B cell (primary cell): ENCODE measurements around the gene HSBP1L1. TPM values are rescaled to one million over a fixed set of nuclear protein-coding genes. Genes with fewer than 3 reads are reported as not detected.

Source experiments
- ATAC-seq: fragments of 200-7000 bp; cut with Tn5 transposase; one replicate; pipeline ENCODE4 v1.10.0; 2021; ENCODE audit warnings: low read depth, mild to moderate bottlenecking, moderate number of reproducible peaks, moderate library complexity
- CTCF ChIA-PET: fragments of 350-600 bp; sonication (Branson Sonifier 250); formaldehyde crosslinking; loops from one replicate; lab custom pipeline; 2021; ENCODE audit warnings: antibody characterized with exemption, inconsistent platforms; lab: Charles Lee
- POLR2A ChIA-PET: fragments of 350-600 bp; sonication (Branson Sonifier 250); formaldehyde crosslinking; loops from one replicate; lab custom pipeline; 2021; ENCODE audit warnings: antibody characterized with exemption; lab: Charles Lee
- DNase-seq: peaks from one replicate; pipeline ENCODE4 v3.0.0; 2013
- H2AFZ ChIP-seq: 2 replicates; pipeline ENCODE4 v1.6.1; 2012; ENCODE audit warnings: mild to moderate bottlenecking, low read depth, low read length; ENCODE audit not compliant: insufficient read depth, poor library complexity, severe bottlenecking
- H3K27ac ChIP-seq, 2 donors: 1 replicate in 1 of 2; 2 replicates in 1 of 2; pipeline ENCODE4 v1.5.1; 2012 to 2013; ENCODE audit warnings: low read length in 2 of 2, mild to moderate bottlenecking in 2 of 2, moderate library complexity in 1 of 2
- H3K27me3 ChIP-seq, 4 experiments: fragments of 200-600 bp in 1 of 4; sonication (generic) in 1 of 4; replicated peaks in 1 of 4; 1 replicate in 2 of 4; 2 replicates in 2 of 4; pipeline versions ENCODE4 v1.6.1 to v1.7.0; 2013 to 2016; ENCODE audit warnings: low read length in 3 of 4, mild to moderate bottlenecking in 2 of 4, mixed read lengths in 1 of 4, moderate library complexity in 1 of 4; ENCODE audit not compliant: insufficient read depth in 4 of 4, control insufficient read depth in 3 of 4; ENCODE audit errors: control extremely low read depth in 1 of 4
- H3K36me3 ChIP-seq, 2 experiments: replicated peaks in 1 of 2; 1 replicate in 1 of 2; 2 replicates in 1 of 2; pipeline versions ENCODE4 v1.6.1 to v1.7.1; 2013; ENCODE audit warnings: low read length in 1 of 2; ENCODE audit not compliant: insufficient read depth in 2 of 2, control insufficient read depth in 1 of 2; ENCODE audit errors: control extremely low read depth in 1 of 2, extremely low read depth in 1 of 2
- H3K4me1 ChIP-seq, 2 donors: fragments of 200-600 bp in 1 of 2; sonication (generic) in 1 of 2; 1 replicate in 1 of 2; 2 replicates in 1 of 2; pipeline versions ENCODE4 v1.5.1 to v1.6.1; 2013 to 2017; ENCODE audit warnings: low read length in 2 of 2; ENCODE audit not compliant: control insufficient read depth in 2 of 2, insufficient read depth in 2 of 2
- H3K4me2 ChIP-seq: replicated peaks from 2 replicates; pipeline ENCODE3; 2012; ENCODE audit warnings: mild to moderate bottlenecking, low read depth, low read length; ENCODE audit not compliant: poor library complexity, severe bottlenecking
- H3K4me3 ChIP-seq, 5 experiments: fragments of 200-600 bp in 1 of 5; sonication (generic) in 1 of 5; 1 replicate in 3 of 5; 2 replicates in 2 of 5; pipeline versions ENCODE4 v1.5.1 to v1.7.0; 2011 to 2016; ENCODE audit warnings: low read length in 4 of 5, mild to moderate bottlenecking in 4 of 5, low read depth in 2 of 5, control low read depth in 1 of 5, moderate library complexity in 1 of 5; ENCODE audit not compliant: insufficient read depth in 1 of 5; ENCODE audit errors: control extremely low read depth in 1 of 5, extremely low read depth in 1 of 5
- H3K79me2 ChIP-seq: fragments of 200-600 bp; sonication (generic); one replicate; pipeline ENCODE4 v1.6.0; 2016; ENCODE audit warnings: low read length; ENCODE audit not compliant: control insufficient read depth, insufficient read depth
- H3K9ac ChIP-seq: fragments of 200-600 bp; sonication (generic); 2 replicates; pipeline ENCODE4 v1.6.1; 2017; ENCODE audit warnings: mild to moderate bottlenecking, low read length, moderate library complexity
- H3K9me3 ChIP-seq, 3 donors: one replicate each; pipeline versions ENCODE4 v1.6.1 to v1.7.1; 2013; ENCODE audit warnings: low read length in 2 of 3; ENCODE audit not compliant: control insufficient read depth in 2 of 3, insufficient read depth in 1 of 3; ENCODE audit errors: control extremely low read depth in 1 of 3
- H4K20me1 ChIP-seq: 2 replicates; pipeline ENCODE4 v1.6.0; 2012; ENCODE audit warnings: mild to moderate bottlenecking, low read length; ENCODE audit not compliant: insufficient read depth, control insufficient read depth, poor library complexity, severe bottlenecking
- H3K27ac Mint-ChIP-seq: one replicate; pipeline ENCODE4 v1.8.0; 2021; ENCODE audit warnings: mixed read lengths
- H3K27me3 Mint-ChIP-seq: one replicate; pipeline ENCODE4 v1.8.0; 2021; ENCODE audit warnings: mixed read lengths
- H3K4me1 Mint-ChIP-seq: one replicate; pipeline ENCODE4 v1.8.0; 2021; ENCODE audit warnings: mixed read lengths
- H3K4me3 Mint-ChIP-seq: one replicate; pipeline ENCODE4 v1.8.0; 2021; ENCODE audit warnings: mixed read lengths
- H3K9me3 Mint-ChIP-seq: one replicate; pipeline ENCODE4 v1.8.0; 2022; ENCODE audit warnings: mixed read lengths; ENCODE audit not compliant: insufficient read depth
- EZH2 ChIP-seq: IDR thresholded peaks from 2 replicates; pipeline ENCODE4 v1.6.1; 2012; ENCODE audit warnings: borderline replicate concordance, low read depth, mild to moderate bottlenecking, moderate library complexity, low read length; ENCODE audit not compliant: insufficient read depth, poor library complexity, severe bottlenecking
- WGBS: methylation state at CpG from one replicate; pipeline ENCODE4 v1.1.5; 2013; ENCODE audit warnings: missing lambda C conversion rate; ENCODE audit not compliant: insufficient coverage; 5-methylcytosine and 5-hydroxymethylcytosine counted together
- intact Hi-C: fragments of 100-400 bp; cut with micrococcal nuclease; formaldehyde crosslinking; loops from one replicate; pipeline ENCODE4 v1.10.0; 2022
- polyA plus RNA-seq: library from polyadenylated mRNA; depleted of rRNA; stranded (reverse); fragments of >200 nt; gene quantifications from 2 replicates; pipeline ENCODE4 v1.2.3, GENCODE V29; 2012
- total RNA-seq, 2 donors: library from RNA; stranded (reverse); fragments of 120-200 nt in 1 of 2; gene quantifications; 1 replicate in 1 of 2; 2 replicates in 1 of 2; pipeline versions ENCODE4 v1.2.3 to v1.2.4, GENCODE V29; 2013 to 2022
- TF ChIP-seq, protein P1 (sequence below): fragments of 200-600 bp; IDR thresholded peaks from one replicate; pipeline ENCODE4 v1.8.0; 2022; ENCODE audit warnings: antibody characterized with exemption, mild to moderate bottlenecking

The HSBP1L1 gene
- total and polyA plus RNA-seq, 2 donors (not counting 1 experiment from before 2014, with no cell fraction given) = 4.6 to 7.2 TPM

DNA sequence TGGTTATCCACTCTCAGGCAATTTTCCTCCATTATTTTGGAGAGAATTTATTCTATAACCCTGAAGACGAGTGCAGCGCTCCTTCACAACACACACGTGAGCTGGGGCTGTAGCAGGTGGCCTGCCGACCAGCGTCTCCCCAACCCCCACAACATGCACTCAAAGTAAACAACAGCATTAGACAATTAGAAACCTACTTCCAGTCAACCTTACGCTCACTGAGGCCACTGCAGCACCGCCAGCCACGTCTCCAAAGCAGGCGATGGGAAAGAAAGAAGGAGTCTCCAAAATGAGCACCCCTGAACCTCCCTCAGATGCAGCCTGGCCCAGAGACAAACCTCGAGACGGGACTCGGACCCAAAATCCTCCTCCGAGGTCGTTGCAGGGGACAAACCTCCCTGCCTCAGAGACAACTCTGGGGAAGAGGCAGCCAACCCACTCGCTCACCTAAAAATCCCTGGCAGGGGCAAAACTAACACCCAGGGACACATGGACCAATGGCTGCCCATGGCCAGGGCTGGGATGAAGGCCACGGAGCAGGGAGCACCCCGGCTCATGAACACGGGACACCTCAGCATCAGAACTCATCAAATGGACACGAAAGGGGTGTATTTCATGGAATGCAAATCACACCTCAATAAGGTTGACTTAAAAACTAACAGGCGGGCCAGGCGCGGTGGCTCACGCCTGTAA lies 15.6 kb upstream of the HSBP1L1 start:
- Mint-ChIP-seq H3K9me3 (no peaks in the 10 kb centered on the region), H3K4me3 (peak overlapping the region; percentile 92), H3K27ac (peak overlapping the region; percentile 84), H3K4me1 (peaks cover 57% of the 10 kb centered on the region), H3K27me3 (no peaks in the 10 kb centered on the region)
- DNase-seq (no peak), ATAC-seq (no peak)
- TF ChIP-seq, protein P1, sequence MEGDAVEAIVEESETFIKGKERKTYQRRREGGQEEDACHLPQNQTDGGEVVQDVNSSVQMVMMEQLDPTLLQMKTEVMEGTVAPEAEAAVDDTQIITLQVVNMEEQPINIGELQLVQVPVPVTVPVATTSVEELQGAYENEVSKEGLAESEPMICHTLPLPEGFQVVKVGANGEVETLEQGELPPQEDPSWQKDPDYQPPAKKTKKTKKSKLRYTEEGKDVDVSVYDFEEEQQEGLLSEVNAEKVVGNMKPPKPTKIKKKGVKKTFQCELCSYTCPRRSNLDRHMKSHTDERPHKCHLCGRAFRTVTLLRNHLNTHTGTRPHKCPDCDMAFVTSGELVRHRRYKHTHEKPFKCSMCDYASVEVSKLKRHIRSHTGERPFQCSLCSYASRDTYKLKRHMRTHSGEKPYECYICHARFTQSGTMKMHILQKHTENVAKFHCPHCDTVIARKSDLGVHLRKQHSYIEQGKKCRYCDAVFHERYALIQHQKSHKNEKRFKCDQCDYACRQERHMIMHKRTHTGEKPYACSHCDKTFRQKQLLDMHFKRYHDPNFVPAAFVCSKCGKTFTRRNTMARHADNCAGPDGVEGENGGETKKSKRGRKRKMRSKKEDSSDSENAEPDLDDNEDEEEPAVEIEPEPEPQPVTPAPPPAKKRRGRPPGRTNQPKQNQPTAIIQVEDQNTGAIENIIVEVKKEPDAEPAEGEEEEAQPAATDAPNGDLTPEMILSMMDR = no peak
- TF ChIP-seq EZH2 = no peak
- CTCF ChIA-PET = no interaction called here
- intact Hi-C loops = no loop called here
- Histone ChIP-seq H3K27ac (peak overlapping the region in 1 of 2 donors; percentile 83), H3K9me3 (no peaks in the 10 kb centered on the region), H3K9ac (peak overlapping the region; percentile 83), H3K36me3 (peaks cover 0 to 21% of the 10 kb centered on the region in 2 experiments), H3K4me3 (peak overlapping the region in 1 of 5 experiments; percentile 70), H3K79me2 (peaks cover 73% of the 10 kb centered on the region), H3K4me1 (peaks cover 27 to 54% of the 10 kb centered on the region in 2 donors), H3K27me3 (no peaks in the 10 kb centered on the region), H2AFZ (no peak overlapping the region), H3K4me2 (peak overlapping the region; percentile 100), H4K20me1 (peaks cover 60% of the 10 kb centered on the region)
- WGBS = 91% methylated on average over 18 of the region's 23 CpGs
- POLR2A ChIA-PET = no interaction called here
